ENCODE measurements around the gene SLC26A8. TPM values are rescaled to one million over a fixed set of nuclear protein-coding genes. Genes with fewer than 3 reads are reported as not detected.

SLC26A8 gene, protein sequence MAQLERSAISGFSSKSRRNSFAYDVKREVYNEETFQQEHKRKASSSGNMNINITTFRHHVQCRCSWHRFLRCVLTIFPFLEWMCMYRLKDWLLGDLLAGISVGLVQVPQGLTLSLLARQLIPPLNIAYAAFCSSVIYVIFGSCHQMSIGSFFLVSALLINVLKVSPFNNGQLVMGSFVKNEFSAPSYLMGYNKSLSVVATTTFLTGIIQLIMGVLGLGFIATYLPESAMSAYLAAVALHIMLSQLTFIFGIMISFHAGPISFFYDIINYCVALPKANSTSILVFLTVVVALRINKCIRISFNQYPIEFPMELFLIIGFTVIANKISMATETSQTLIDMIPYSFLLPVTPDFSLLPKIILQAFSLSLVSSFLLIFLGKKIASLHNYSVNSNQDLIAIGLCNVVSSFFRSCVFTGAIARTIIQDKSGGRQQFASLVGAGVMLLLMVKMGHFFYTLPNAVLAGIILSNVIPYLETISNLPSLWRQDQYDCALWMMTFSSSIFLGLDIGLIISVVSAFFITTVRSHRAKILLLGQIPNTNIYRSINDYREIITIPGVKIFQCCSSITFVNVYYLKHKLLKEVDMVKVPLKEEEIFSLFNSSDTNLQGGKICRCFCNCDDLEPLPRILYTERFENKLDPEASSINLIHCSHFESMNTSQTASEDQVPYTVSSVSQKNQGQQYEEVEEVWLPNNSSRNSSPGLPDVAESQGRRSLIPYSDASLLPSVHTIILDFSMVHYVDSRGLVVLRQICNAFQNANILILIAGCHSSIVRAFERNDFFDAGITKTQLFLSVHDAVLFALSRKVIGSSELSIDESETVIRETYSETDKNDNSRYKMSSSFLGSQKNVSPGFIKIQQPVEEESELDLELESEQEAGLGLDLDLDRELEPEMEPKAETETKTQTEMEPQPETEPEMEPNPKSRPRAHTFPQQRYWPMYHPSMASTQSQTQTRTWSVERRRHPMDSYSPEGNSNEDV
- not detected for total RNA-seq
- long read RNA-seq, result 0 reads

DNA sequence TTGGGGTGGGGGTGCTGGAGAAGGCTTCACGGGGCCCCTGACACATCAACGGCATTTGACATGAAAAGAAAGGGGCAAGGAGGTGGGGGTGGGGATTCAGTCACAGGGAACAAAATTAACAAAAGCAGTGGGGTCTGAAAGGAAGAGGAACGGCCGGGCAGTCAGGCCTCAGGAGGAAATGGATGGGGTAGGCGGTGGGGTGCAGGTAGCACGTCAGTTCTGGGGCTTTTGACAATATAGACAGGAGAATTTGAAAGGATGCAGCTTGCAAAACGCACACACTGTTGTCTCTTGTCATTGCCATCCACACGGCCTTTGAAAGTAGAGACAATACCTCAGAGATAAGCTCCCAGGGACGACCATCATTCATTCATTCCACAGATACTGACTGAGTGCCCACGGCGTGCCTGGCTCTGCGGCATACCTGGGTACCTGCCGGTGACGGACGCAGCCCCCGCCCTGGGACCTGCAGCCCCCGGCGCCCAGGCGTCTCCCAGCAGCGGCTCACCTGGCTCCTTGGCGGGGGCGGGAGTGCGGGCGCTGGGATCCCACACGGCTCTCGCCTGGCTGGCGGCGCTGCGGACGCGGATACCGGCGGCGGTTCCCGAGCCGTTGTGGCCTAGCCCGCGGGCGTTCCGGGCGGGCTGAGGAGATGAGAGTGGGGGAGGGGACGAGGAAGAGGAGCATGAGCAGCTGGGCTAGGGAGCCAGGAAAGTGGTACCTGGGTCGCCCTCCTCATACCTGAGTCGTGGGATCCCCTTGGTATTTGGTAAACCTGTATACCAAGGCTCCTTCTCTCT lies at the start of gene SLC26A8:
Gene SLC26A8, minus strand, starts transcription at position 646 of the 800 bp plus-strand sequence. CDS start 4,934 bp downstream, outside the sequence.
- ATAC-seq (ENCODE audit: poor library complexity), result no peak

GRCh38 chr6:36073587-36073986 lies 49.1 kb upstream of the SLC26A8 start:
- DNase-seq (no peak), ATAC-seq (ENCODE audit: poor library complexity) (no peak)
- intact Hi-C loops (cut with DNase I), result no loop called here

More for the DNA sequence above, at the start of gene SLC26A8:
- no peak for DNase-seq
- intact Hi-C loops (cut with DNase I), result no loop called here

DNA sequence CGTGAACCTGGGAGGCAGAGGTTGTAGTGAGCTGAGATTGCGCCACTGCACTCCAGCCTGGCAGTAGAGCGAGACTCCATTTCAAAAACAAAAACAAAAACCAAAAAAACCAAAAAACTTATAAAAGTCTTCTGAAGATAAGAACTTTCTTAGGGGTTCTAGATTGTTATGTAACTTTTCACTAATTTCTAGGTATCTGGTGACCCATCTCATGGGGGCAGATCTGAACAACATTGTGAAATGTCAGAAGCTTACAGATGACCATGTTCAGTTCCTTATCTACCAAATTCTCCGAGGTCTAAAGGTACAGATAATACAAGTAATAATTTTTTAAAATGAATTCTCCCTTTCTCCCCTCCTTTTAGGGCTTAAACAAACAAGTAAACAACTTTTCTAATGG lies 48.2 kb upstream of the SLC26A8 start:
- intact Hi-C loops (cut with DNase I), result no loop called here
- DNase-seq (no peak), ATAC-seq (ENCODE audit: poor library complexity) (no peak)

DNA sequence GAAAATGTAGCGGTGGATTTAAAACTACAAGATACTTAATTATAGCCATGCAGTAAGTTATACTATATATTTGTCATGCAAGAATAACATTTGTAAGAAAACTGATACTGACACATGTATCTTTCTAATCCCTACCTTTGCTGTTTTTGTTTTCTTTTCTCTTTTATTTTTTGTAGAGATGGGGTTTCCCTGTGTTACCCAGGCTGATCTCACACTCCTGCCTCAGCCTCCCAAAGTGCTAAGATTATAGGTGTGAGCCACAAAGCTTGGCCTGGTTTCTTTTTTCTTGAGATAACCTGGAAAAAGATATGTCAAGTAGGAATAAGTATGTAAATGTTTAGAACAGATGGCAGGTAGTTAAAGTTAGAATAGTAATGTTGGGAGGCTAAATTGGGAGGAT lies 47.3 kb upstream of the SLC26A8 start:
- DNase-seq (no peak), ATAC-seq (ENCODE audit: poor library complexity) (no peak)
- intact Hi-C loops (cut with DNase I), result no loop called here

GRCh38 chr6:36071281-36071680 lies 46.8 kb upstream of the SLC26A8 start:
- ATAC-seq (ENCODE audit: poor library complexity) (no peak), DNase-seq (no peak)
- intact Hi-C loops (cut with DNase I), result no loop called here

- ATAC-seq (ENCODE audit: poor library complexity) (no peak), DNase-seq (no peak)
- intact Hi-C loops (cut with DNase I), result no loop called here
Observed at GRCh38 chr6:36070252-36070651, 45.8 kb upstream of the SLC26A8 start.

- intact Hi-C loops (cut with DNase I), result no loop called here
- DNase-seq, result no peak
Observed at GRCh38 chr6:36069573-36069972, 45.1 kb upstream of the SLC26A8 start.

GRCh38 chr6:36068586-36068985 lies 44.1 kb upstream of the SLC26A8 start:
- DNase-seq (no peak), ATAC-seq (ENCODE audit: poor library complexity) (no peak)
- intact Hi-C loops (cut with DNase I), result no loop called here

More at GRCh38 chr6:36069573-36069972, 45.1 kb upstream of the SLC26A8 start:
- ATAC-seq (ENCODE audit: poor library complexity), result no peak

DNA sequence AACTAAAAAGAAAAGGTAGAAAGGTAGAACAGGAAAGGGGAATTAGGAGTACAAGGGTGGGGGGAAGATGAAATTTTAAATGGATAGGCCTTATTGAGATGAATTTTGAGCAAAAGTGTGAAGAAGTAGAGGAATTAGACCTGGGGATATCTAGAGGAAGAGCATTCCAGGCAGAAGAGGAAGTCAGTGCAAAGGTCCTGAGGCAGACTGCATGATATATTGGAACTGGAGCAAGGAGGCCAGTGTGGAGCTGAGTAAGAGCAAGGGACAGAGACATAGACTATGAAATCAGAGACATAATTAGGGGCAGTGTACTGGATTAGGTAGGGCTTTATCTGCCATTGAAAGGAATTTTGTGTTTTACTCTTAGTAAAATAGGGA lies 43.6 kb upstream of the SLC26A8 start:
- ATAC-seq (ENCODE audit: poor library complexity) (peak; percentile 42), DNase-seq (no peak)

GRCh38 chr6:36067374-36068011 lies 43.1 kb upstream of the SLC26A8 start:
- intact Hi-C loops (cut with DNase I), result no loop called here
- no peak for DNase-seq
- ATAC-seq (ENCODE audit: poor library complexity), result peak; percentile 84

More for the DNA sequence above, 43.6 kb upstream of the SLC26A8 start:
- intact Hi-C loops (cut with DNase I), result no loop called here

DNA sequence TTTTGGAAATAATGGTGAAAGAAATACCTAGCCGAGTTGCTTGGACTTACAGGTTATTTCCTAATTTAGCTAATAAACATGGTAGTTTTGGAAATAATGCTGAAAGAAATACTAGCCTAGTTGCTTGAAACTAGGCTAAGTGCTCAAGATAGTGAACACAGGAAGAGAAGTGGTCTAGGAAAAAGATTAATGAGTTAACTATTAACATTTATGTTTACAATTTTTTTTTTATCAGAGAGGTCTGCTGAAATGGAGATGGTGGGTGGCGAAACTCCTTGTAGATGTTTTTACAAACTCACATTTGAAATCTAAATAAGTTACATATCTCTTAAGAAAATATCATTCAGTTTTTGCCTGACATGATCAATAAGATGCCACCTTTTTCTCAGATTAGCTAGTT lies 42.4 kb upstream of the SLC26A8 start:
- ATAC-seq (ENCODE audit: poor library complexity) (no peak), DNase-seq (no peak)
- intact Hi-C loops (cut with DNase I), result no loop called here

- intact Hi-C loops (cut with DNase I), result no loop called here
- no peak for DNase-seq
- no peak for ATAC-seq (ENCODE audit: poor library complexity)
Observed at GRCh38 chr6:36065916-36066315, 41.5 kb upstream of the SLC26A8 start.

GRCh38 chr6:36064770-36065396 lies 40.4 kb upstream of the SLC26A8 start:
- no peak for DNase-seq
- intact Hi-C loops (cut with DNase I), result no loop called here
- ATAC-seq (ENCODE audit: poor library complexity), result no peak

GRCh38 chr6:36063318-36064060 lies 39.0 kb upstream of the SLC26A8 start:
- no peak for ATAC-seq (ENCODE audit: poor library complexity)
- no peak for DNase-seq
- intact Hi-C loops (cut with DNase I), result no loop called here

- DNase-seq, result no peak
- ATAC-seq (ENCODE audit: poor library complexity), result no peak
- intact Hi-C loops (cut with DNase I), result no loop called here
Observed at GRCh38 chr6:36062247-36062646, 37.8 kb upstream of the SLC26A8 start.

GRCh38 chr6:36061236-36061635 lies 36.8 kb upstream of the SLC26A8 start:
- intact Hi-C loops (cut with DNase I), result no loop called here
- DNase-seq (no peak), ATAC-seq (ENCODE audit: poor library complexity) (no peak)

DNA sequence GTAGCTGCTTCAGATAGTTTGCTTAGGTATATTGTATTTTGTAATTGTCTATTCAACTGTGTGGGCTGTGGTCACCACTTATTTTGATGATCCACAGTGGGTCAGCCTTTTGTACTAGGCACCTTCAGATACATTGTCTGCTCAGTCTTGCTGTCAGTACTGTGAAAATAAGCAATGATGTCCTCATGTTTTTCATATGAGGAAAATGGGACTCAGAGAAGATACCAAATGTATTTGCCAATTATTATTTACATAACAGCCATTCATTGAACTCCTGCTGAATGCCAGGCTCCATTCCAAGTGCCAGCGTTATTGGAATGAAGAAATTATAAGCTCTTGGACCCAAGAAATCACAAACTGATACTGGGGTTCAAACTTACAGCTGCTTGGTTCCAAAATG lies 31.7 kb upstream of the SLC26A8 start:
- no peak for DNase-seq
- intact Hi-C loops (cut with DNase I), result no loop called here
- ATAC-seq (ENCODE audit: poor library complexity), result no peak
